Right ventricle myocardium superior (tissue), 1 donor: ENCODE measurements around the gene KRTAP12-4. TPM values are rescaled to one million over a fixed set of nuclear protein-coding genes. Genes with fewer than 3 reads are reported as not detected.
"Not testable (repeated sequence)": the region's sequence is repeated elsewhere in the genome, so short reads cannot be mapped to it uniquely, and the experiment has no call there.

Experiments used
- ATAC-seq: fragments of 200-7000 bp; cut with Tn5 transposase; one replicate; pipeline ENCODE4 v1.9.1; 2020; ENCODE audit warnings: mild to moderate bottlenecking; ENCODE audit not compliant: poor library complexity
- DNase-seq: peaks from one replicate; pipeline ENCODE4 v3.0.0-alpha.2; 2020
- intact Hi-C: fragments of 100-400 bp; cut with DNase I; formaldehyde crosslinking; loops from one replicate; pipeline ENCODE4 v1.11.2; 2022
- long read RNA-seq: library from polyadenylated mRNA; unstranded; transcript quantifications from one replicate; pipeline ENCODE4 v2.0.0, GENCODE V29; 2021
- total RNA-seq: library from RNA; stranded (reverse); fragmentation: NEBNext Ultra II Directional; extraction: Animal tissue kit (Norgen Biotek cat#: 25700); gene quantifications from one replicate; pipeline ENCODE4 v1.2.1, GENCODE V29; 2021
- donor health status: DM: no; HTN: yes; CAD: no; lungs with severe emphysema.

KRTAP12-4 gene, protein sequence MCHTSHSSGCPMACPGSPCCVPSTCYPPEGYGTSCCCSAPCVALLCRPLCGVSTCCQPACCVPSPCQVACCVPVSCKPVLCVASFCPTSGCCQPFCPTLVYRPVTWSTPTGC
- total RNA-seq: not detected
- long read RNA-seq: 0 reads

DNA sequence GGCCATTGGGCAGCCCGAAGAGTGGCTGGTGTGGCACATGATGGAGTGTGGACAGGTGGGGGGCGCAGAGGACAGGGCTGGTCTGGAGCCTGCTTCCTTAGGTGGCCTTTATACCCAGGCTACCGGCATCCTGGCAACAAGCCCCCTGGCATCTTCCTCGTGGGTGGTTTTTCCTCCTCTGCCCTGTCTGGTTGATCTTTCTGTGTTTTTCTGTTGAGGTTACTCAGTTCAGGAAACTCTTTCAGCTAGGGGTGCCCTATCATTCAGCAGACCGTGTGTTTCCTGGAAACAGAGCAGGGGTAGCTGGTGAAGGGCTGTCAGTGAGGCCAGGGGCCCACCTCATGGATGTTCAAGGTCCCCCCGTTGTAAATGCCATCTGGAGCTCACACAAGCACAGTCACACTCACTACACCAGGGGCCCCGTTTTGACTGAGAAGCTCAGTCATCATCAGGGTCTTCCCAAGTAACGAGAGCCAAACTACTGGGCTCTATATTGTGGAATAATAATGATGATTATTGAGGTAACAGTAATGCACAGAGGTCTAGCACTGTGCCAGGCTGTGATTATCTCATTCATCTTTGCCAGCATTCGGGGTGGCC lies at the start of gene KRTAP12-4:
KRTAP12-4 (minus strand) TSS at position 84 of the 600 bp plus-strand sequence; CDS start at position 39, 45 bp downstream.
- no peak for ATAC-seq
- intact Hi-C loops: no loop called here
- no peak for DNase-seq

DNA sequence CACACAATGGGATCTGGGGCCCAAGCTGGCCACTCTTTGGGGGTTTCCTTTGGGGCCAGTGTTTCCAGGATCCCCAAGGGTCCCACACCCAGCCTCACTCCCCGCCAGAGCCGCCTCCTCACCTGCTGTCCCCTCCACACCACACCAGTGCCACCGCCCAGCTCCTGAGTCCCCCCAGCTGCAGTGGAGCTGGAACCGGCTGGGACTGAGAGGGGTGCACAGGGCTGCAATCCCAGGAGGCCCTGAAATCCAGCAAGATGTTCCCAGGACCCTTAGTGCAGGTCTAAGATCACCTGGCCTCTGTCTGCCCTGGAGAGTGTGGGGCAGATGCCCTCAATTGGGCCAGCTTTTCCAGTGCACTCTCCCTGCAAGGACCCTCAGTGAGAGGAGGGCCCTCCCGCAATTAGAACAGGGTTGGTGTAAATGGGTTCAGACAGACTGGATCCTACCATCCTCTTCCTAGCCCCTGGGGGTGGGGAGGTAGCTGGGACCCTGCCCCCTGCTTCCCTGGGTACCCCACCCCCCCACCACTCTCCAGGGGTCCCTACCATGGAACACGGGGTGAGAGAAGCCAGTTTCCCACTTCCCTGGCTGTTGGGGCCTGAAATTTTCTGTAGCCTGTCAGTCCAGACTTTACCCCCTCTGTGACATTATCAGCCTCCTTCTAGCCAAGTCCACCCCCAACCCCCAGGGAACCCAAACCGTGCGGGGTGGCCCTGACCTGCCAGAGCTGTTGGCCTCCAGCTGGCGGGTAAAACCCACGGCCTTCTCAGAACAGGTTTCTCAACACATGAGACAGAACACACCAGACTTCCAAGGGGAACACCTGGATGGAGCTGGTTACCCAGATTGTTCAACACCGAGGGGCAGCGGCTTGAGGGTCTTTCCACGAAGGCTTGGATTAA lies 49.5 kb upstream of the KRTAP12-4 start:
- ATAC-seq (no peak), DNase-seq (no peak)
- intact Hi-C loops: no loop called here

DNA sequence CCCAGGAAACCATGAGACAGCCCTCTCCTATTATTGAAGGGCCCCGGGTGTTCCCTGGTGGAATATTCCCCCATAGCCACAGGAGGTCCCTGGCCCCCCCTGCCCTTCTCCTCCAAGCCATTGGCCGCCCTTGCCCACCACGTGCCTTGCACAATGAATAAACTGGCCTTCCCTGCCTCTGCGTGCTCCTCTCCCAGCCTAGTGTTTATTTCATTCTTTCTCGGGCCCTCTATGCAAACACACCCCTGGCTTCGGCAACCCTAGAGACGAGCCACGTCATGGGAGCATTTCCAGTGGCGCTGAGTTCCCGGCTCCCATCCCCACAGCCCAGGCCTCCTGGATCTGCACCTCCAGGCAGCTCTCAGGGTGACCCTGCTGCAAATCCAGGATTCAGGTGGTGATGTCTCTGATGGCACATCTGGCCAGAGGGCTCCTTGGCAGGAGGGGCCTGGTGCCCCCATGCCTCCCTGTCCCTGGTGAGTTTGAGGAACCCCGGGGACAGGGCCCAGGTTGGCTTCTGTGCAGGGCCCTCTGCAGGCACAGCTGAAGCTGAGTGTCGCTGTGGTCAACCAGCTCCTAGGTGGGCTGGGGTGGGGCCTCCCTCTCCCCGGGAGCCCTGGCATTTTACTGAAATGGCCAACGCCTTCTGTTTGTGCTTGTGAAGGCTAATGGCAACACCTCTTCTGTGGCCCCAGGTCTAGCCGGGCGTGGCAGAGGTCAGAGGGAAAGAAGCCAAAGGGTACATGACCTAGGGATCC lies 48.7 kb upstream of the KRTAP12-4 start:
- DNase-seq (no peak), ATAC-seq (no peak)
- intact Hi-C loops: no loop called here

GRCh38 chr21:44702111-44702972 lies 47.9 kb upstream of the KRTAP12-4 start:
- ATAC-seq (no peak), DNase-seq (no peak)
- intact Hi-C loops: no loop called here

DNA sequence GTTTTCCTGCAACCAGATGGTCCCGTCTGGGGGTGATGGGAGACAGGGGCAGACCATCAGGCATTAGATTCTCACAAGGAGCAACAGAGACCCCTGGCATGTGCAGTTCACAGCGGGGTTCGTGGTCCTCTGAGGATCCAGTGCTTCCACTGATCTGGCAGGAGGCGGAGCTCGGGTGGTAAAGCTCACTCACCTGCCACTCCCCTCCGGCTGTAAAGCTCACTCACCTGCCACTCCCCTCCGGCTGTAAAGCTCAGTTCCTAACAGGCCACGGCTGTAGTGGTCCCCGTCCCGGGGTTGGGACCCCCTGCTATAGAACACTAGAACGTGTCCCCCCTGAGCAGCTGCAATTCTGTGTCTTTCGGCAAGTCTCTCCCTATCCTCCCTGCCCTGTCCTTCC lies 47.1 kb upstream of the KRTAP12-4 start:
- DNase-seq (no peak), ATAC-seq (no peak)
- intact Hi-C loops: no loop called here

DNA sequence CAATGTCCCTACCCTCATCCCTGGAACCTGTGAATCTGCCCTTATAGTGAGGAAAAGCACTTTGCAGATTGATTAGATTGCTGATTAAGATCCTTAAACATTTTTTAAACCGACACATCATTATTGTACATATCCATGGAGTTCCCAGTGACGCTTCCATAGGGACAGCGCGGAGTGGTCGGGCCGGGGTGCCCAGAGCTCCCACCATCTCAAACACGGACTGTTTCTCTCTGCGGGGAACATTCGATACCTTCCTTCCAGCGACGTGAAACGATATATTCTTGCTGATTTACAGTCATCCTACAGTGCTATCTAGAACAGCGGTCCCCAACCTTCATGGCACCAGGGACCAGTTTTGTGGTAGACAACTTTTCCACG lies 46.6 kb upstream of the KRTAP12-4 start:
- intact Hi-C loops: no loop called here
- no peak for DNase-seq
- ATAC-seq: no peak

DNA sequence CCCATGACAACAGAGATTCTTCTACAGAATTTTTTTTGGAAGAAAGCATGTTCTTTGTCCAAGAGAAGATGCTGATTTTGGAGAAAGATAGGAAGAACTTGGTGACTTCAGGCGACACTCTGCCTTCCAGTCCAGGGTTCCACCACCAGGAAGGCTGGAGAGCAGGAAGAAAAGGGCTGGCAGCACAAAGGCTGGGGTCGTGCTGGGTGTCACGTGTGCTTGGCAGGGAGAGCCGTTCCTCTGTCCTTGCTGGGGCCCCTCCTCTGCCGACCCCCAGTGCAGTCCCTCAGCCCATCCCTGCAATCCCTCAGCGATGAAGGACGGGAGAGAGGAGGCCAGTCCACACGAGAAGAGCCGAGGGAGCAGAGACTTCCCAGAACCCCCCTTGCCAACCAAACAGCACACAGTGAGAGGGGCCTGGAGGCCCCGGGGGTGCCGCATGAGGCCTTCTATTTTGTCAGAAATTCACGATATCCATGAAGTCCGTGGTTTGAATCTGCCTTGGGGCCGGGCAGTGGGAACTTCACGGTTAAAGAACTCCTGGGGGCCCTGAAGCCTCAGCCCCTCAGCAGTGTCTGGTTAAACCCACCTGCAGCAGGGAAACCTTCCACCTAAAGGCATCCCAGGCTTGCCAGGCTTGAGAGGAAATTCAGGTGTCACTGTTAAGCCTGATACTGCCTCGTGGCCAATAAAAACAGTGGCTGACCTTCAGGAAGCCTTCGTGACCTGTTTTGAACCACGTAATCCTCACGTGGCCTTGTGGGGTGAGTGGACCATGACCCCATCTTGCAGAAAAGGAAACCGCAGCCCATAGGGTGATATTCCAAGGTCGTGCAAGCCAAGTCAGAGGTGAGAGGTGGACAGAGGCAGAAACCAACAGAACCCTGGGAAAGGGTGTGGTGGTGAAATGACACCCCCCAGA lies 45.9 kb upstream of the KRTAP12-4 start:
- DNase-seq (no peak), ATAC-seq (no peak)
- intact Hi-C loops: no loop called here

DNA sequence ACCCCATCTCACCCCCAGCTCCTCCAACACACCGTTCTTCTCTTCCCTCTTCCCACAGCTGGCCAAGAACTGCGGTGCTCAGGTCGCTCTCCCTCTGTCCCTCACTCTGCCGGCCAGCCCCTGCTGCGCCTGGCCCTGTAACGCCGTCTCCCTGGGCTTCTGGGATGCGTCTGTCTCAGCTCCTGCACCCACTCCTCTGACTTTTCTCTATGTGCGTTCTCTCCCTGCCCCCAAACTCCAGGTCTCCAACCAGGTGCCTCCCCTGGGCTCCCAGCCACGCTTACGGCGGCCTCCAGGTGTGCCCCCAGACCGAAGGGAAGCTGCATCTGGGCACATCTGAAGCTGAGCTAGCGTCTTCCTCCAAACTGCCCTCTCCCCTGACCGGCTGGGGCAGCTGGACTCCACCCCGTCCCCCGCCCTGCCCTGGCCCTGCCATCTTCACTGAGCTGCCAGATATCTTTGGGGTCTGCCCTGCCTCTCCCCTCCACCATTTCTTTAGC lies 45.1 kb upstream of the KRTAP12-4 start:
- DNase-seq (no peak), ATAC-seq (no peak)

DNA sequence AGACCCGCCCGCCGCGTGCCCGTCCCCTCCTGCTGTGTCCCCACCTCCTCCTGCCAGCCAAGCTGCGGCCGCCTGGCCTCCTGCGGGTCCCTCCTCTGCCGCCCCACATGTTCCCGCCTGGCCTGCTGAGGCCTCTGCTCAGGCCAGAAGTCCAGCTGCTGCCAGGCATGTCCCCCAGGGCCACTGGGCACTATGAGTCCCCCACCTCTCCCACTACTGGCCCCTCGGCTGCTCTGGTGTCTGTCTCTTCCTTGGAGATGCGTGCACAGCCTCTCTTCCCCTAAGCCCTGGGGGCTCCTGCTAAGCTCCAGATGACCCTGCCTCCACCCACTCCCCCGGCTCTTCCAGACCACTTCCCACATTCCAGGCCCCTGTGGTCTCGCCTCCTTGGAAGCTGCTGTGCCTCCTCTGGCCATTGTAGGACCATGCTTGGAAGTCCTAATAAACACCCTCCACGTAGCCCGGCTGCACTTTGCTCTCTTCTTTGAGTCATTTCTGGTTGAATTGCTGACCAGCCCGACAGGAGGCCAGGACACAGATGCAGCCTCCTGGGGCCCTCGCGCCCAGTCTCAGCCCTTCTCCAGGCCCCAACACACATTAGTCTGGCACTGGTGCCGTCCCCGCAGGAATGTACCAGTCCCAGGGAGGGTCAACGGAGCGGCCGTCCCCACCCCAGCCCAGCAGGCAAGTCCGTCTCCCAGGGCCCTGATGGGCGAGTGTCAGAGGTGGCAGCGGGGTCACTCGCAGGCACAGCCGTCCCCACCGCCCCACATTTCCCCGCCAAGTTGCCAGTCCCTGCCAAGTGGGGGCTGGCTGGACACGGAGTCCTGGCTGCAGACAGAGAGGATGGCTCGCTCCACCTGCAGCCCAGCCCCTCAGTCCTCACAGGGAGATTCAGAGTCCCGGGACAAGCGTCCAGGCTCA lies 43.6 kb upstream of the KRTAP12-4 start:
- no peak for ATAC-seq
- intact Hi-C loops: no loop called here
- no peak for DNase-seq

More for the DNA sequence above, 45.1 kb upstream of the KRTAP12-4 start:
- intact Hi-C loops: no loop called here

DNA sequence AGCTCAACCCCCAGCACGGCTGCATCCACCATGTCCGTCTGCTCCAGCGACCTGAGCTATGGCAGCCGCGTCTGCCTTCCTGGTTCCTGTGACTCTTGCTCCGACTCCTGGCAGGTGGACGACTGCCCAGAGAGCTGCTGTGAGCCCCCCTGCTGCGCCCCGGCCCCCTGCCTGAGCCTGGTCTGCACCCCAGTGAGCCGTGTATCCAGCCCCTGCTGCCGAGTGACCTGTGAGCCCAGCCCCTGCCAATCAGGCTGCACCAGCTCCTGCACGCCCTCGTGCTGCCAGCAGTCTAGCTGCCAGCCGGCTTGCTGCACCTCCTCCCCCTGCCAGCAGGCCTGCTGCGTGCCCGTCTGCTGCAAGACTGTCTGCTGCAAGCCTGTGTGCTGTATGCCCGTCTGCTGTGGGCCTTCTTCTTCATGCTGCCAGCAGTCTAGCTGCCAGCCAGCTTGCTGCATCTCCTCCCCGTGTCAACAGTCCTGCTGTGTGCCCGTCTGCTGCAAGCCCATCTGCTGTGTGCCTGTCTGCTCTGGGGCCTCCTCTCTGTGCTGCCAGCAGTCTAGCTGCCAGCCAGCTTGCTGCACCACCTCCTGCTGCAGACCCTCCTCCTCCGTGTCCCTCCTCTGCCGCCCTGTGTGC lies 42.8 kb upstream of the KRTAP12-4 start, which contains the start of gene KRTAP10-12:
KRTAP10-12 (plus strand) TSS at position 1 of the 639 bp plus-strand sequence; CDS start at position 31, 30 bp downstream.
- DNase-seq, ATAC-seq, intact Hi-C loops: not testable (repeated sequence)

DNA sequence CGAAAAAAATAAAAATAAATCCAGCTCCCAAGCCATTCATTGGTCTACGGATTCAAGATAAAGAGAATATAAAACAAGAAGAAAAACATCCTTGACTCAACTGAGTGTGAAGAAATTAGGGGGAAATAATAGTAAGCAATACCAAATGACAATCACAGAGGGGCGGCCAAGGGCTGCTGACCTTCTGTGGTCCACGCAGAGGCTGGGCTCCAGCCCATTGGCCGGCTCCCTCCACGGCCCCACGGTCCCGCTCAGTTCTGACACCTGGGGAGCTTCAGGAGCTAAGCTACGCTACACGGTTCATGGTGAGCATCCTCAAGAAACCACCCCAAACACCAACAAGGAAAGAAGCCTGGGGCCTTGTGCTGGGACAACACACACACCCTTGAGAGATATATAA lies 42.1 kb upstream of the KRTAP12-4 start:
- intact Hi-C loops: no loop called here
- ATAC-seq: no peak
- no peak for DNase-seq

DNA sequence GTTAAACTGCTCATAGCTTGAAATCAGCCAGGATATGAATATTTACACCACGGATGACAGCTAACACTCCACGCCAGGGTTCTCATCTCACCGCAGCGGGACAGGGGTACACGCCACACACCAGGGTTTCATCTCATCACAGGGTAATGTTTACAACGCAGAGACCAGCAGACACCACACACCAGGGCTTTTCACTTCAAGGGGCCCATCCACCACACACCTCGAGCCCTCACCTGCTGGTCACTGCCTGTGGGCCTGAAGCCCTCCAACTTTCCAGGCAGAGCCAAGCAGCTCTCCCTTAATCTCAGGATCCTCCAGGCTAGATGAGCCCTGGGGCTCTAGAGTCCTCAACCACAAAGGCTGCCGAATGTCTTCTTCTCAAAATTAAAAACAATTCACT lies 41.2 kb upstream of the KRTAP12-4 start:
- DNase-seq: no peak
- intact Hi-C loops: no loop called here
- no peak for ATAC-seq

- no peak for ATAC-seq
- intact Hi-C loops: no loop called here
- no peak for DNase-seq
Measured at GRCh38 chr21:44695184-44695583, 40.7 kb upstream of the KRTAP12-4 start.

DNA sequence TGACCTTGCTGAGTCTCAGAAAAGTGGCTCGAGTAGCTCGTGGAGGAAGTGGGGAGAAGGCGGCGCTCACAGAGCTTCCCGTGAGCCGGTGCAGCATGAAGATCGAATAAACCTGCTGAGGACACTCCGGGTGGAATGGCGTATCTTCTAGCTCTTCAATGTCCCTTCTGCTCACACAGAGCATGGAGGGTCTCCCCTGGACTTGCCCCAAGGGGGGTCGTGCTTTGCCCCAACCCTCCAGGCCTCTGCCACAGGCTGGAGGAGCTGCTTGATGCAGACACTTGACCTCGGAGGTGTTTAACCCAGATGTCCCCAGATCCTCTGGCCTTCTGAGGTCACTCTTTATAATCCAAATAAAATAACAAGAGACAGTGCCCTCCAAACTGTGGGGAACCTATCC lies 40.3 kb upstream of the KRTAP12-4 start:
- intact Hi-C loops: no loop called here
- no peak for DNase-seq
- ATAC-seq: no peak

- intact Hi-C loops: no loop called here
- DNase-seq (no peak), ATAC-seq (no peak)
Measured at GRCh38 chr21:44692798-44693512, 38.5 kb upstream of the KRTAP12-4 start.
